ENCODE measurements around the gene TMEM126A.
"Not testable (repeated sequence)": the region's sequence is repeated elsewhere in the genome, so short reads cannot be mapped to it uniquely, and the experiment has no call there.

TMEM126A gene

DNA sequence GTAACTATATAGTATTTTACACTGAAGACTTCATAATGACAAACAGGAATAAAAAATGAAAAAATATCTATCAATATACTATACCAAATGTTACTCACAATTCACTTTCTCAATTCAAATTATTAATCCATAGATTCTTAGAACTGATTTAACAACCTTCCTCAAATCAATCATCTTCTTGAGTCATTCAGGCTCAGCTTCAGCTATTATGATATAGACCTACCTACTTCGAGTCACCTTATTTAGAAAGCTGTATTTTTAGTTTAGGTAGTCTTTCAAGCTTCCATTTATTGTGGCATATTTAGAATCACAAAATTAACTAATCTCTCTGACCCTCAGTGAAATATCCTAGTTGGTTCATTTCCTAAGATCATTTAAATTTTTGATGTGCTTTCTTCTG lies 9.0 kb downstream of the TMEM126A start:
- FAIRE-seq (no peak), DNase-seq (ENCODE audit: low spot score) (no peak)

DNA sequence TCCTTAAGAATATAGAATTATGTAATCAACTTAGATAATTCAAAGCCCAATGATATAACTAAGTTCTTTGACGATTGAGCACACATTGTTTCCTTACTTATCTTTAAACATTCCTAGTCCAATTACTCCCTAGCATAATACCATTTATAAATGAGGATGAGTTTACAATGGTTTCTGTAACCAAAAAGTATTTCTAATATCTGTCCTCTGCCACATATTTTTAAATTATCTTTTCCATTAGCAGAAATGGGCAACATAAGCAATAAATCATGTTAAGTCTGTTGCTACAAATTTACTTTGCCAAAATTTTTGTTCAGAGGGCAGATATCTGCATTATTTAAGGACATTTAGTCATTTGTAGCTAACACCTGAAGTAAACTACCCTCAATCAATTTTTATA lies 10.4 kb downstream of the TMEM126A start:
- FAIRE-seq (no peak), DNase-seq (ENCODE audit: low spot score) (no peak)

DNA sequence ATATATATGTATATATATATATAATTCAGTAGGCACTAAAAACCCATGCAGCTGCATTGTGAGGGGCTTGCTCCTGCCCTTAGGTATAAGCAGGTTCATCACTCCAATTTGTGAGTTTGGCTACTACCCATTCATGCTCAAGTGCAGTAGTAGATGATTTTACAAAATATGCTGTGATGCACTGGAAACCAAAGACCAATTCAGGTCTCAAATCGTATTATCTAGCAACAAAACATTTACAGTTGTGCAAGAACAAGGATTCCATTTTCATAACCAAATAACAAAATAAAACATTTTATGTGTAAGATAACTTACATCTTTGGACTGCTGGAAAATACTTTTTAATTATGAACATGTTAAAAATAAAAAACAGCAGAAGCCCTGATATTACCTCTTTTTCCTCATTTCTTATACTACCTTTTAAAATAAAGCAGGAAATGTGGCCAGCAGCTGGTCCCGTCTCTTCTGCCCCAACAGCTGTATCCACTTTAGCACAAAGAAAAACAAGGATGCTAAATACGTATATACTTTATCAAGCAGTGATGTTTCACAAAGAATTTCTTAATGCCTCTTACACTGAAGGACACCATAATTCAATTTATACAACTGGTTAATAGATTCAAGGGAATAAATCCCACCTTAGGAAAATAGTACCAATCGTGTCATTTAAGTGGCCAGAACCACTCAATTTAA lies 14.4 kb downstream of the TMEM126A start:
- FAIRE-seq: no peak
- DNase-seq (ENCODE audit: low spot score): no peak

DNA sequence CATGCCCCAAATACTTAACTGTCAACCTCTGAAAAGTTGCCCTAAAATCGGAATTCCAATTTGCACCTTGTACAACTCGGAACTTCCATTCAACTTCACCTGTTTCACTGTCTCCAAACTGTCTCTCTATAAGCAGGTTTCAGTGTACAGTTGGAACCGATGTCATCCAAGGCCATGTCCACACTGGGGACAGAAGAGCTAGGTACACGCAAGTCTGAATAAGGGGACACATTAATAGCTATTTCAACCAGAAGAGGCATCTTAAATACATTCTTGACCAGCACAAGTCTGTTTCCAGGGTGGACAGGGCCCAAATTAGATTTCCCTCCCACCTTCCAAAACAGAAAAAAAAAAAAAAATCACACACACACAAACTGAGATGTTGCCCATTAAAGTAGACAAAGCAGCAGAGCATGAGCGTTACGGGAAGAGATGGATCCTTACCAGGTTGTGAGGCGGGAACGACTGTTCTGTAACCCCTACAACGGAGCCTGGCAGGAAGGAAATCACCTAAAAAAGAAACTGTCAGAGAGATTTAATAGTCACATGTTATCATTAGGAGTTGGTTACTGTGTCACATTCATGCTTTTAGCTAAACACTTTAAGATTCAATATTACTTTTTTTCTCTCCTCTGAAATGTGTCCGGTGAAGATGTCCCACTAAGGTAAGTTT lies 15.4 kb downstream of the TMEM126A start:
- DNase-seq (ENCODE audit: low spot score): no peak
- FAIRE-seq: no peak

DNA sequence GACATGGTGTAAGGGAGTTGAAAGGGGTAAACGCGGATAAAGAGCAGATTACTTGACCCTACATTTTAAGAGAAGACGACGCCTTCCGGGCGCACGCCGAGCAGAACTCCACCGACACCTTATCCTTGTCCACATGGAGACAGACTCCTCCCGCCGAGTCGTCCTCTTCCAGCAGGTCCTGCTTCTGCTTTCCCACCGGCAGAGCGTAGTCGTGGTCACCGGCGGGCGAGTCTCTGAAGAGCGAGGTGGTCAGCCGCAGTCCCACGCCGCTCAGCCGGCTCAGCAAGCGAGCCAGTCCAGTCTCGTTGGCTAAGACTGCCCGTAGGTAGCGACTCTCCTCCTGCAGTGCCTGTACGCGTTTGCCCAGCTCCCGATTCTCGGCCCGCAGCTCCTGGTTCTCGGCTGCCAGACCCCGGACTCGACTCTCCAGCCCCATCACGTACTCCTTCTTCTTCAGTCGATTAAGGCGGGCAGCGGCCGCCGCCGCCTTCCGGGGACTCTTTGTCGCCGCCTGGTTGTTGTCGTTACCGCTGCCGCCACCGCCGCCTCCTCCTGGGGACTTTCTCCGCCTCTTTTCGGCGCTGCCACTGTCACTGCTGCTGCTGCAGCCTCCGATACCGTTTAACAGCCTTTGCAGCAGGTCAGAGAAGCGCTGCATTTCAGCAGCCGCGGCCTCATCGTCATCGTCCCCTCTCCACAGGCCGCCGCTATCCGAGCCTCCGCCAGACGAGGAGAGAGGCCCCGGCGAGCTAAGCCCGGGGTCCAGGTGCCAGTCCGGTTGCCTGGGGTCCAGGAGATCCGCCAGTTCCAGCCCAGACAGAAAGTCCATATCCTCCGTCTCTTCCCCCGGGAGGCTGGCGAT lies 16.2 kb downstream of the TMEM126A start:
- FAIRE-seq (no peak), DNase-seq (ENCODE audit: low spot score) (peak; percentile 76)

DNA sequence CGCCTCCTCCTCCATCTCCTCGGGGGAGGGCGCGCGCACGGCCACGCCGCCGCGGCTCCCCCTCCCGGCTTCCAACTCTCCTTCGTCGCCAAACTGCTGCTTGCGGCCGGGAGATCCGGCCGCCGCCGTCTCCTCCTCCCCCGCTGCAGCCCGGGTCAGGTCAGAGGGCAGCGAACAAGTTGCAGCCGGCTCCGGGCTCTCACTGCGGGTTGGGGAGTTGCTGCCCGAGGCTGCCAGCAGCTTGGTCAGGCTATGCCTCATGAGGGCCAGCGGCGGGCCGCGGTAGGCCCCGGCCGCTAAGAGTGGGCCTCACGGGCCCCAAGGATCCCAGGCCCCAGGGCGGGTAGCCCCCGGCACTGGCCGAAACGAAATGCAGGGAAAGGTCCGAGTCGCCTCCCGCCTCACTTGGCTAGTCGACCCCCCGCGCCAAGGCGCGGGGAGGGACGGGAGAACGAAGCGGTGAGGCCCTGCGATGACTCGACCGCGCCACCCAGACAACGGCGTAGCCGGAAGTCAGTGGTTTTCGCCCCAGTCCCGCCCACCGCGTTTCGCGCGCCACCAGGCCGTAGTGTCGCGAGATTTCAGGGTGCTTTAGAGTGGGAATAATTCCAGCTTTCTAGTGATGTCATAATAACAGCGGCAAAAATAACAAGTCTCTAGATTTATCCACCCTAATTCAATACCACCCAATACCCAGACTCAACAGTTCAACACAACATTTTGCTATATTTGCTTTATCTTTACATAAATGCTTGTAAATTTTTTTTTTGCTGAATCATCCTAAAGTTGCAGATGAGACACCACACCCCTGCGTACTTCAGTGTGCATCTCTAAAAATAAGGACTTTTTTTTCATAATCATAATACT lies 17.1 kb downstream of the TMEM126A start, which contains the start of gene CREBZF:
Gene CREBZF, minus strand, starts transcription at position 515 of the 867 bp plus-strand sequence. Its CDS starts 254 bp downstream, at position 261.
- peak; percentile 94 for DNase-seq (ENCODE audit: low spot score)
- FAIRE-seq: no peak

DNA sequence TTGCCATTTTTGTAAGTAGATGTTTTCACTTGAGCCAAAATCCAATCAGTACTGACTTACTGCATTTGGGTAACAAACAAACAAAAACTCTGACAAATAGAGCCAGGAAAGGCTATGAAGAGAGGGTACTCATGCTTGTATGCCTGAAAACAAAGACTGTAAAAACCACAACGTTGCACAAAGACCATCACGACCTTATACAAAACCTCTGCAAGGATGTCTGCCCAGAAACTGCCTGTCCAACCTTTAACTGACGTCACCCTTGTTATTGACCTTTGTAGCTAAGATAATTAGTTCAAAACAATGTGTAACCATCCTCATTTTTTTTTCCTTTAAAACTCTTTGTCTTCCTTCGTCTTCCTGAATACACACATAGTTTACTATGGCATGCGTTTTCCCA lies 18.0 kb downstream of the TMEM126A start:
- DNase-seq (ENCODE audit: low spot score) (no peak), FAIRE-seq (no peak)

DNA sequence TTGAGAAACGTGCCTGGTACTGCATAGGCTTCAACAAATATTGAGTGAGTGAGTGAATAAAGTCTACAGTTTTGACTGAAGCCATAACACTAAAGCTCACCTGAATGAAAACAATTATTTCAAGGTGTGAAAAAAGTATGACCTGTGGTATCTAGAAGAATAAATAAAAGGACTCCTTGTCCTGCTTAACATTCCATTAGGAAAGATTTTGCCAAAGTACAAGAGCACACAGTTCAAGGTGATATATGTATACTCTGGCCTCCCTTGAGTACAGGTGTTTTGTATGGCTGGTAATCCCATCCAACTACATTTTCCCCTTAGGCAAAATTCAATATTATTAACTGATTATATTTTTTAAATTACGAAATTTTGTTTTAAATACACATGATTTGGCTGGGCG lies 18.9 kb downstream of the TMEM126A start:
- FAIRE-seq: no peak
- no peak for DNase-seq (ENCODE audit: low spot score)

DNA sequence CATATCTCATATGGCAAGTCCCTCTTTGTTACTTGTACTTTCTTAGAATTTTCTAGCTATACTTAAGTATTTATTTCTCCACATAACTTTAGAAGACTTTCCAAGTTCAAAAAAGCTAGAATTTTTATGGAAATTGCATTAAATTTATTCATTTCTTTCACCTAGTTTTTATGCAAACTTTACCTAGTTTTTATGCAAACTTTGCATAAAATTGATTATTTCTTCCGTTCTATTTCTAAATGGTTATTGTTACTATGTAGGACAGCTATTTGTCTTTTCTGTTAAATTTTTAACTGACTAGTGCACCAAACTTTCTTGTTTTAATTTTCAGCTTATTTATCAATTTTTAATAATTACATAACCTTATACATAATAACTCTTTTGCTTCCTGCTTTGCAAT lies 20.4 kb downstream of the TMEM126A start:
- no peak for FAIRE-seq
- no peak for DNase-seq (ENCODE audit: low spot score)

DNA sequence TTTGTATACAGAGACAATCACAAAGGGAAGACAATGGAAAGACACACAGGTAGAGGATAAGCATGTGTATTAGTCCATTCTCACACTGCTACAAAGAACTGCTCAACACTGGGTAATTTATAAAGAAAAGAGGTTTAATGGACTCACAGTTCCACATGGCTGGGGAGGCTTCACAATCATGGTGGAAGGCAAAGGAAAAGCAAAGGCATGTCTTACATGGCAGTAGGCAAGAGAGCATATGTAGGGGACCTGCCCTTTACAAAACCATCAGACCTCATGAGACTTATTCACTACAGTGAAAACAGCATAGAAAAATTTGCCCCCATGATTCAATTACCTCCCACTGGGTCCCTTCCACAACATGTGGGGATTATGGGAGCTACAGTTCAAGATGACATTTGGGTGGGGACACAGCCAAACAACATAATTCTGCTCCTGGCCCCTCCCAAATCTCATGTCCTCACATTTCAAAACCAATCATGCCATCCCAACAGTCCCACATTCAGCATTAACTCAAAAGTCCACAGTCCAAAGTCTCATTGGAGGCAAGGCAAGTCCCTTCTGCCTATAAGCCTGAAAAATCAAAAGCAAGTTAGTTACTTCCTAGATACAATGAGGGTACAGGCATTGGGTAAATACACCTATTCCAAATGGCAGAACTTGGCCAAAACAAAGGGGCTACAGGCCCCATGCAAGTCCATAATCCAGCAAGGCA lies 23.3 kb downstream of the TMEM126A start:
- DNase-seq (ENCODE audit: low spot score); FAIRE-seq: not testable (repeated sequence)

DNA sequence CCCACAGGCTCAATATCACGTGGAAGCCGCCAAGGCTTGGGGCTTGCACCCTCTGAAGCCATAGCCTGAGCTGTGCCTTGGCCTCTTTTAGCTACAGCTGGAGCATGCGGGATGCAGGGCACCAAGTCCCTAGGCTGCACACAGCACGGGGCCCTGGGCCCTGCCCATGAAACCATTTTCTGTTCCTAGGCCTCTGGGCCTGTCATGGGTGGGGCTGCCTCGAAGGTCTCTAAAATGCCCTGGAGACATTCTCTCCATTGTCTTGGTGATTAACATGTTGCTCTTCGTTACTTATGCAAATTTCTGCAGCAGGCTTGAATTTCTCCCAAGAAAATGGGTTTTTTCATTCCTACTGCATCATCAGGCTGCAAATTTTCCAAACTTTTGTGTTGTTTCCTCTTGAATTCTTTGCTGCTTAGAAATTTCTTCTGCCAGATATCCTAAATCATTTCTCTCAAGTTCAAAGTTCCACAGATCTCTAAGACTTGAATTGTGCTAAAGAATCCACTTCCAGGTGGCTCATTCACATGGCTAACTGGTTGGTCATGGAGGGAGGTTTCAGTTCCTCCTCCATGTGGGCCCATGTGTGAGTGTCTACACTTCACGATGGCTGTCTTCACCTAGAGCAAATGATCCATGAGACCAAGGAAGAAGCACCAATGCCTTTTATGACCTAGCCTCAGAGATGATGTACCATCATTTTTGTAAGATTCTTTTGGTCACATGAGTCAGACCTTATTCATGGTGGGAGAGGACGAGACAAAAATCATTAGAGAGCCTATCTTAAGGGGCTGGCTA lies 24.5 kb downstream of the TMEM126A start:
- no peak for DNase-seq (ENCODE audit: low spot score)
- FAIRE-seq: no peak

DNA sequence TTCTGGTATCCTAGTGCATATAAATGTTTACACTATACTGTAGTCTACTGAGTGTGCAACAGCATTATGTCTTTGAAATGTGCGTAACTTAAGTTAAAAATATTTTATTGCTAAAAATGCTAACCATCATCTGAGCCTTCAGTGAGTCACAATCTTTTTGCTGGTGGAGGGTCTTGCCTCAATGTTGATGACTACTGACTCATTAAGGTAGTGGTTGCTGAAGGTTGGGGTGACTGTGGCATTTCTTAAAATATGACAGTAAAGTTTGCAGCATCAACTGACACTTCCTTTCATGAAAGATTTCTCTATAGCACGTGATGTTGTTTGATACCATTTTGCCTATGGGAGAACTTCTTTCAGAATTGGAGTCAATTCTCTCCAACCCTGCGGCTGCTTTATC lies 25.6 kb downstream of the TMEM126A start:
- FAIRE-seq (no peak), DNase-seq (ENCODE audit: low spot score) (no peak)

DNA sequence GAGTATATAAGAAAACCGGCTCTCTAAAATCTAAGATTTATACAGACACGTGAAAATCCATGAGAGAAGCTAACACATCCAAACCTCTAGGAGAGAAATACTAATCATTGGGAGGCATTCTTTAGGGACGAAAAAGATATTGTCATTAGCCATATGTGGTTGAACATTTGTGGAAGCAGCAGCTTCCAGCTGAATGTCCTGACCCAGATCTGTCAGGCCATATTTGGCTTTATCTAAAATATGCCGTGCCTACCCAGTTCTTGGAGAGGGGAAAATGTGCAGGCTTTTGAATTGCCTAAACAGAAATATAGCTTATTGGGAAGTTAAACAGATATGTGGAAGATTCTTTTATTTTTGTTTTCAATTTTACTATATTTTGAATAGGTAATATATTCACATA lies 31.8 kb downstream of the TMEM126A start:
- FAIRE-seq: no peak
- no peak for DNase-seq (ENCODE audit: low spot score)

DNA sequence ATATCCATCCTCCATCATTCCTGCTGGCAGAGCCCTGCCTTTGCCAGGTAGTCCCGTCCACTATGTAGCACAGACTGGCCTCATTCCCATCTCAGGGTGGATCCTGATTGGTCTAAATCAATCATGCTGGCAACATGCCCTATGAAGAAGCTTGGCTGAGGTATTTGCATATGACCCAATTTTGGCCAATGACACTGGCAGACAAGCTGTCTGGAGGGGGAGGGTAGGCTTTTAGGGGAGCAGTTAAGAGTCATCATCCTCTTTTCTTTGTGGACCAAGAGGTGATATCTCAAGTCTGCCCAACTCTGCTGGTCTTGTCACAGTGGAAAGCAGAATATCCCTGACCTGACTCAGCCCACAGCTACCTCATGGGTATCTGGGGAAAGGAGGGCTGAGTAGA lies 33.1 kb downstream of the TMEM126A start:
- FAIRE-seq (no peak), DNase-seq (ENCODE audit: low spot score) (no peak)

DNA sequence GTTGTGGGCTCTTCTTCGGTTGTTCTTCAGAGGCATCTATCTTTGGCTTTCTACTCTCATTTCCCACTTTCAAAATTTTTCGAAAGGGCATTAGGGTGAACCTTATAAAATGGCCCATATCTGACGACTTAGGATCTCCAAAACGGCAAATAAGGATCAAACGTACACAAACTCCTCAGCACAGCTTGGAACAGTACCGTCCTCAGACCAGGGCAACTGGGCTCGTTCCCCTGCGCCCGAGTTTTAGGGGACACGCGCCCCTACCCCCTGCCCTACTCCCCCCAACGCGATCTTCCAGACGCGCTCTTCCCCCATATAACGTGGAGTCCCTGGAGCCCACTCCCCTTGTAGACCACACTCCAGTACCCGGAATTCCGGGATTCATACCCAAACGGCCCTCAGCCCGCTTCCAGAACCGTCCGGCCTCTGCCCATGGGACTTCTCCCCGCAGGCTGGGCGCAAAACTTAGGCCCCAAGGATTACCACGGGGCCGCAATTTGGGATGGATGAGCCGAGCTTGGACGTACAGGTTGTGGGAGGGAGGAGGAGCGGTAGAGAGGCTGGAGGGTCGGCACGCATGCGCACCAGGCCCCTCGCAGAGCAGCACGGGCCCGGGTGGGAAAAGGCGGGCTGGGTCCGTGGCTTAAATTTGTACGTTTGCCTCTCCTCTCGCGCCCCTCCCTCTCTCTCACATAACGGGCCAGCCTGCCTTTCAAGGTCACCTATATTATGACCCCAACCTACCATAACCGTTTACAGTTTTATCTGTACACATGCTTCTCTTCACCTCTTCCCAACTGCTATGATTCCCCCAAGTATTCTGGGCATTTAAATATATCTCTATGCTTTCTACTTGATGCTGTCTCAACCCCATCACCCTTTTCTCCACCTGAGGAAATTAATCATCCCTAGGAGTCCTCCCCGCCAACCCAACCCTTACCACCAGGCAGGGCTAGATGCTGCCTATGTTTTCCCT lies 34.9 kb downstream of the TMEM126A start:
- DNase-seq (ENCODE audit: low spot score) (peak; percentile 89), FAIRE-seq (peak; percentile 74)

DNA sequence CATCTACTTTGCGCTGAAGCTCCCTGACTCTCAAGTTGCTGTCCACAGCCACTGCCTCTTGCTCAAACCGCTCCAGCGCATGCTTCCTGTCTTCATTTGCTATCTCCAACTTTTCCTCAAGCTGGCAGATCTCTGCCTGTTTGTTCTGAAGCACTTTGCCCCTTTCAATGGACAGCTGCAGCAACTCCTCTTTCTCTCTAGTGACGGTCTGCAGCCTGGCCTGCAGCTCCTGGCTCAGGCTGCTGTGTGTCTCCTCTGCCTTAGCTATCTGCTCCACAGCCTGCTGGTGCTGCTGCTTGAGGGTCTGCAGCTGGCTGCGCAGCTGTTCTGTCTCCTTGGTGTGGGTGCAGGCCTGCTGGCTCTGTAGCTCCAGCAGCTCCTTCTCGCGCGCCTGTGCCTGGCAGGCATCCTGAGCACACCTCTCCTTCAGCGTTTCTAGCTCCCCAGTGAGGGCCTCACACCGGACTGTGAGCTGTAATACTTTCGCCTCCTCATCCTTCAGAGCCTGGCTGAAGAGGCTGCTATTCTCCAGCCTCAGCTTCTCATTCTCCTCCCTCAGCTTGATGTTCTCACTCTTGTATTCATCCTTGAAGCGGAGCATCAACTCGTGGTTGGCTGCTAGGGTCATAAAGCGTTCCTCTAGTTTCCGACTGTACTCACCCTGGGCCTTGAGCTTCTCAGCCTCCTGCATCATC lies 37.5 kb downstream of the TMEM126A start:
- FAIRE-seq (no peak), DNase-seq (ENCODE audit: low spot score) (no peak)

DNA sequence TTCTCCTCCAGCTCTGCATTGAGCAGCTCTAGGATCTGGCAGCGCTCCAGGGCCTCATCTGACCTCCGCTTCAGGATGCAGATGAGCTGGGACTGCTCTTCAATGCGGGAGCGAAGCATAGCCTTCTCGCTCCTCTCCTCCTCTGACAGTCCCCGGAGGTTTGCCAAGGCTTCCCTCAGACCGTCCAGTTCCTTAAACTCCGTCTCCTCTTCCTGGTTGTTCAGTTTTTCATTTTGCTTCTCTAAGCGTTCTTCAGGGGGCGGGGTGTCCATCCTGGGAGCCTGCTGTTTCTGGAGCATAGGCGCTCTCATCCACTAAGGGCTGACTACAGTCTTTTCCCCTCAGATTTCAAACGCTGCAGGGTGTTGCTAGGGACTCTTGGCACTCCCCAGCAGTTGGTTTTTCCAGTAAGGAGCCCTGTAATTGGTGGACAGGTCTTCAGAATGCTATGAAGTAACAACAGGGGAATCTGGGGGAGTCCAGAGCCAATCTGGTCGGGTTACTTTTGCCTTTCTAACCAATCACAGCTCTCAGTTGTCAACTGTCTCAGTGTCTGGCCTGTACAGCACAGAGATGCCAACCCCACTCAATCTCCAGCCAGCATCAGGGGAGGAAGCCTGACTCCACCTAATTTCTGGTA lies 38.2 kb downstream of the TMEM126A start, which contains the start of gene CCDC89:
Gene CCDC89, minus strand, starts transcription at position 376 of the 640 bp plus-strand sequence. Its CDS starts 65 bp downstream, at position 311.
- DNase-seq (ENCODE audit: low spot score): no peak
- no peak for FAIRE-seq
